GM12891 (cell line): ENCODE data around the gene PSMB8.

Experiments
- POLR2A ChIP-seq: IDR thresholded peaks from 2 replicates; pipeline ENCODE4 v1.6.1; 2011; ENCODE audit warnings: low read depth, low read length, control low read depth
- POLR2AphosphoS5 ChIP-seq: IDR thresholded peaks from 2 replicates; pipeline ENCODE4 v1.6.1; 2011; ENCODE audit warnings: low read depth, low read length, control low read depth
- POU2F2 ChIP-seq: IDR thresholded peaks from 2 replicates; pipeline ENCODE4 v1.6.1; 2011; ENCODE audit warnings: low read depth, mild to moderate bottlenecking, control low read depth, low read length, moderate library complexity
- SPI1 ChIP-seq: IDR thresholded peaks from 2 replicates; pipeline ENCODE4 v1.6.1; 2011; ENCODE audit warnings: low read depth, low read length, control low read depth
- TAF1 ChIP-seq: IDR thresholded peaks from 2 replicates; pipeline ENCODE4 v1.6.1; 2011; ENCODE audit warnings: low read depth, low read length, control low read depth

DNA sequence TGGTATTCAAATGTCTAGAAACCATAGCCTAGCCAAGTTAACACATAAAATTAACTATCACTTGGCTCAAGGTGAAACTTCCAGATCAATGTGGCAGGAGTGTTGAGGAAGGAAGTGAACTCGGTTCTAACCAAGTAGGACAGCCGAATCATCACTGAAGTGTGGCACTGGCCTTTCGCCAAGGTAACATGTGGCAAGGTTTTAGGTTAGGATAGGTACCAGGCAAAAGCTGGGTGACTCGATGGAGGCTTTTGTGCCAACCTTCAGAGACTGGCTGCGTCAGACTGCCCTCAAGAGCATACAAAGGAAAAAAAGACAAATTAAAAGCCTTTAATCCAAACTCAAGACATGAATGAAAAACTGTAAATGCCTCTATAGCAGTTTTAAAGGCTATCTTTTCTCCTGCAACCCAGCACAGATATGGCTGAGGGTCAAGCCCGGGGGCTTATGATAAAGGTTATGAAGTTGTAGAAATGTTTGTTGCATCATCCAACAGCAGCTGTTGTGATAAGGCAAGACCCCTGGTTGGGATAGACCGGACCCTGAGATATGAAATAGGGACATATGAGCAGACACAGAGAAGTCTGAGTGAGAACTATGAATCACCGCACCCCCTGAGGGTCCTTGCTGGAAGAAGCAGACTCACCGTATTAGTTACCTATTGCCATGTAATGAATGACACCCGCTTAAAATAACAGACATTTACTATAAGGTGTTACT, 22.0 kb upstream of the PSMB8 start:
- TF ChIP-seq POLR2AphosphoS5 (no peak), POLR2A (no peak), POU2F2 (no peak), TAF1 (no peak), SPI1 (no peak)
